DND-41 (cell line): ENCODE results near the gene TTLL4.

Experiments
- EZH2 ChIP-seq: IDR thresholded peaks from 3 replicates; pipeline ENCODE4 v1.6.1; 2012; ENCODE audit warnings: borderline replicate concordance, low read depth, mild to moderate bottlenecking, moderate library complexity, low read length, inconsistent platforms; ENCODE audit not compliant: severe bottlenecking
- TF ChIP-seq, protein P1 (sequence below): IDR thresholded peaks from 2 replicates; pipeline ENCODE4 v1.5.1; 2012; ENCODE audit warnings: borderline replicate concordance, low read length, moderate library complexity, mild to moderate bottlenecking; ENCODE audit not compliant: poor library complexity, severe bottlenecking; ENCODE audit errors: extremely low read depth

DNA sequence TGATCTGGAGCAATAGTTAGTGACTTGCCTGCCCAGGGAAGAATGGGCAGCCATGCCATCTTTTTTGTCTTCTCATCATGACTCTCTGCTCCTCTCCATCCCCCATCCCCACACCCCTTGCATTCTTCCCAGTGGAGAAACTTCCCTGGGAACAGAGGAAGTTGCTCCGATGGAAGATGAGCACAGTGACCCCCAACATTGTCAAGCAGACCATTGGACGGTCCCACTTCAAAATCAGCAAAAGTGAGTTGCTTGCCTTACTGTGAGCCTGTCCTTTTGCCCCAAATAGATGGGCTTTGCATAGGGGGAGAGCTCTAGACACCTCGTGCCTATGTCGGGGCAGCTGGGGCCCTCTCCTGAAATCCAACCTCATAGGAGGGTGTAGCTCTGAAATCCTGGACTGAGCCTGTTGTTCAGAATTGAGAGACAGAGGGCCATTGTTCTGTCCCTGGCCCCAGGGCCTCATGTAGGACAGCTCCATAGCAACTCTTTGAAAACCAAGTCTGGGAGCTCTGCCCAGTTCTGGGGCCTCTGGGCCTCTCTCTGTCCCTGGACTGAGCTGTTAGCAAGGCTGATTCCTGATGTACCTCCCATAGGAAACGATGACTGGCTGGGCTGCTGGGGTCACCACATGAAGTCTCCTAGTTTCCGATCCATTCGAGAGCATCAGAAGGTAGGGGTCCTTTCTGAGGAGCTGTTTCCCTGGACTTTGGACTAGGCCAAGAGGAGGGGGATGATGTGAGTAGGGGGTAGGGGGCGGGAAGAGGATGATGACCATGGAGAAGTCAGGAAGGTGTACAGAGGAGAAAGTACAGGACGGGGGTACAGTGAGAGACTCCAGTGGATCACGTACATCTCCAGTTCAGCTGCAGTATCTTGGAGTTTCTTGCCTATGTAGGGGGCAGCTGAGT lies 35.2 kb downstream of the TTLL4 start:
- TF ChIP-seq, protein P1, sequence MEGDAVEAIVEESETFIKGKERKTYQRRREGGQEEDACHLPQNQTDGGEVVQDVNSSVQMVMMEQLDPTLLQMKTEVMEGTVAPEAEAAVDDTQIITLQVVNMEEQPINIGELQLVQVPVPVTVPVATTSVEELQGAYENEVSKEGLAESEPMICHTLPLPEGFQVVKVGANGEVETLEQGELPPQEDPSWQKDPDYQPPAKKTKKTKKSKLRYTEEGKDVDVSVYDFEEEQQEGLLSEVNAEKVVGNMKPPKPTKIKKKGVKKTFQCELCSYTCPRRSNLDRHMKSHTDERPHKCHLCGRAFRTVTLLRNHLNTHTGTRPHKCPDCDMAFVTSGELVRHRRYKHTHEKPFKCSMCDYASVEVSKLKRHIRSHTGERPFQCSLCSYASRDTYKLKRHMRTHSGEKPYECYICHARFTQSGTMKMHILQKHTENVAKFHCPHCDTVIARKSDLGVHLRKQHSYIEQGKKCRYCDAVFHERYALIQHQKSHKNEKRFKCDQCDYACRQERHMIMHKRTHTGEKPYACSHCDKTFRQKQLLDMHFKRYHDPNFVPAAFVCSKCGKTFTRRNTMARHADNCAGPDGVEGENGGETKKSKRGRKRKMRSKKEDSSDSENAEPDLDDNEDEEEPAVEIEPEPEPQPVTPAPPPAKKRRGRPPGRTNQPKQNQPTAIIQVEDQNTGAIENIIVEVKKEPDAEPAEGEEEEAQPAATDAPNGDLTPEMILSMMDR = no peak
- no peak for TF ChIP-seq EZH2
